Measurements from ENCODE around the gene SLC39A13. TPM values are rescaled to one million over a fixed set of nuclear protein-coding genes. Genes with fewer than 3 reads are reported as not detected.
A peak's percentile ranks its signal among the peaks of the same experiment; 100 is the strongest.

Gene SLC39A13
- total and polyA plus RNA-seq, 2 of the 13 experiments (the other 11 are each of a cell fraction or from before 2014, with no cell fraction given) = 15.3 to 30.5 TPM

DNA sequence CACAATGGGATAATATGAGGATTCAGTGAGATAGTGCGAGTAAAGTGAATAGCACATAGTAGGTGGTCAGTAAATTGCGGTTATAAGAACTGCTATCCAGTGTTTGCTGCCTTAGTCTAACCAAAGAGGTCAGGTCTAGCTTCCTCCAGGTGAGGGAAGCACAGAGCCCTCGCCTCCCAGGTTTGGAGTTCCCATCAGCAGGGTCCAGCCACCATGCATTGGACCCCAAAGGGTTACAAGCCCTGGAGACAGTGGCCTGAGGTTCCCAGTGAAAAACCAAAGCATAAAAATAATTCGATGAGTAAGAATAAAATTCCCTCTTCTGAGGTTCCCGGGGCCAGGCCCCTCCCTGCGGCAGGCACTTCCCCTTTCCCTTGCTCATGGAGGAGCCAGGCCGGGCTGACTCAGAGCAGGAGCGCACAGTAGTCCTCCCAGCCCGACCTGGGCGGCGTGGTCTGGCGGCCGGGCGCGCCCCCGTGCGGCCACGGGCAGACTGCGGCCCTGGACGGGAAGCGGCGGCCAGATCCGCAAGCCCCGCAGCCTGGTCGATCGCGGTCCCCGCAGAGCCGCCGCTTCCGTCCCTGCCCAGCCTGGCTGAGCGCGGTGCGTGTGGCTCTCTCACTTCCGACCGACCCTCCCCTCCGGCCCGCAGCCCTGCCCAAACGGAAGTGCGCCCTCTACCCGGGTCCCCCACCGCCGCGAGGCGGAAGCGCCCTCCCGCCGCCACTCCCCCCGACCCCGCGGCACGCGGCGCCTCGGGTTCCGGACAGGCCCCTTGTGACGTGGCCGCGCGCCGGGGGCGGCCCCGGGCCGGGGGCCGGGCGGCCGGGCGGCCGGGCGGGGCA, at the start of gene SLC39A13 (continued):
- 0 out of 2 replicates have a peak, but pooled peaks have one; percentile 32 for TF ChIP-seq ZNF33A (CRISPR knock-in tag; IDR thresholded peaks at IDR 0.05; ENCODE audit: borderline replicate concordance)
- TF ChIP-seq ZNF589 (CRISPR knock-in tag; conservative IDR thresholded peaks at IDR 0.05) = no peak
- TF ChIP-seq, protein P1, sequence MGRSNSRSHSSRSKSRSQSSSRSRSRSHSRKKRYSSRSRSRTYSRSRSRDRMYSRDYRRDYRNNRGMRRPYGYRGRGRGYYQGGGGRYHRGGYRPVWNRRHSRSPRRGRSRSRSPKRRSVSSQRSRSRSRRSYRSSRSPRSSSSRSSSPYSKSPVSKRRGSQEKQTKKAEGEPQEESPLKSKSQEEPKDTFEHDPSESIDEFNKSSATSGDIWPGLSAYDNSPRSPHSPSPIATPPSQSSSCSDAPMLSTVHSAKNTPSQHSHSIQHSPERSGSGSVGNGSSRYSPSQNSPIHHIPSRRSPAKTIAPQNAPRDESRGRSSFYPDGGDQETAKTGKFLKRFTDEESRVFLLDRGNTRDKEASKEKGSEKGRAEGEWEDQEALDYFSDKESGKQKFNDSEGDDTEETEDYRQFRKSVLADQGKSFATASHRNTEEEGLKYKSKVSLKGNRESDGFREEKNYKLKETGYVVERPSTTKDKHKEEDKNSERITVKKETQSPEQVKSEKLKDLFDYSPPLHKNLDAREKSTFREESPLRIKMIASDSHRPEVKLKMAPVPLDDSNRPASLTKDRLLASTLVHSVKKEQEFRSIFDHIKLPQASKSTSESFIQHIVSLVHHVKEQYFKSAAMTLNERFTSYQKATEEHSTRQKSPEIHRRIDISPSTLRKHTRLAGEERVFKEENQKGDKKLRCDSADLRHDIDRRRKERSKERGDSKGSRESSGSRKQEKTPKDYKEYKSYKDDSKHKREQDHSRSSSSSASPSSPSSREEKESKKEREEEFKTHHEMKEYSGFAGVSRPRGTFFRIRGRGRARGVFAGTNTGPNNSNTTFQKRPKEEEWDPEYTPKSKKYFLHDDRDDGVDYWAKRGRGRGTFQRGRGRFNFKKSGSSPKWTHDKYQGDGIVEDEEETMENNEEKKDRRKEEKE (IDR thresholded peaks at IDR 0.05) = no peak
- TF ChIP-seq NCOR1 (IDR thresholded peaks at IDR 0.05; ENCODE audit: borderline replicate concordance, low read length) = no peak; the same call in 1 of the 2 replicates
- TF ChIP-seq, protein P2, sequence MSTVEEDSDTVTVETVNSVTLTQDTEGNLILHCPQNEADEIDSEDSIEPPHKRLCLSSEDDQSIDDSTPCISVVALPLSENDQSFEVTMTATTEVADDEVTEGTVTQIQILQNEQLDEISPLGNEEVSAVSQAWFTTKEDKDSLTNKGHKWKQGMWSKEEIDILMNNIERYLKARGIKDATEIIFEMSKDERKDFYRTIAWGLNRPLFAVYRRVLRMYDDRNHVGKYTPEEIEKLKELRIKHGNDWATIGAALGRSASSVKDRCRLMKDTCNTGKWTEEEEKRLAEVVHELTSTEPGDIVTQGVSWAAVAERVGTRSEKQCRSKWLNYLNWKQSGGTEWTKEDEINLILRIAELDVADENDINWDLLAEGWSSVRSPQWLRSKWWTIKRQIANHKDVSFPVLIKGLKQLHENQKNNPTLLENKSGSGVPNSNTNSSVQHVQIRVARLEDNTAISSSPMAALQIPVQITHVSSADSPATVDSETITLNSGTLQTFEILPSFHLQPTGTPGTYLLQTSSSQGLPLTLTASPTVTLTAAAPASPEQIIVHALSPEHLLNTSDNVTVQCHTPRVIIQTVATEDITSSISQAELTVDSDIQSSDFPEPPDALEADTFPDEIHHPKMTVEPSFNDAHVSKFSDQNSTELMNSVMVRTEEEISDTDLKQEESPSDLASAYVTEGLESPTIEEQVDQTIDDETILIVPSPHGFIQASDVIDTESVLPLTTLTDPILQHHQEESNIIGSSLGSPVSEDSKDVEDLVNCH (CRISPR knock-in tag; IDR thresholded peaks at IDR 0.05) = 0 out of 2 replicates have a peak, but pooled peaks have one; percentile 29
- TF ChIP-seq ELF3 (CRISPR knock-in tag; IDR thresholded peaks at IDR 0.05) = peak; percentile 77
- 0 out of 2 replicates have a peak, but pooled peaks have one; percentile 68 for TF ChIP-seq CENPT (CRISPR knock-in tag; IDR thresholded peaks at IDR 0.05; ENCODE audit: low read depth)
- TF ChIP-seq, protein P3, sequence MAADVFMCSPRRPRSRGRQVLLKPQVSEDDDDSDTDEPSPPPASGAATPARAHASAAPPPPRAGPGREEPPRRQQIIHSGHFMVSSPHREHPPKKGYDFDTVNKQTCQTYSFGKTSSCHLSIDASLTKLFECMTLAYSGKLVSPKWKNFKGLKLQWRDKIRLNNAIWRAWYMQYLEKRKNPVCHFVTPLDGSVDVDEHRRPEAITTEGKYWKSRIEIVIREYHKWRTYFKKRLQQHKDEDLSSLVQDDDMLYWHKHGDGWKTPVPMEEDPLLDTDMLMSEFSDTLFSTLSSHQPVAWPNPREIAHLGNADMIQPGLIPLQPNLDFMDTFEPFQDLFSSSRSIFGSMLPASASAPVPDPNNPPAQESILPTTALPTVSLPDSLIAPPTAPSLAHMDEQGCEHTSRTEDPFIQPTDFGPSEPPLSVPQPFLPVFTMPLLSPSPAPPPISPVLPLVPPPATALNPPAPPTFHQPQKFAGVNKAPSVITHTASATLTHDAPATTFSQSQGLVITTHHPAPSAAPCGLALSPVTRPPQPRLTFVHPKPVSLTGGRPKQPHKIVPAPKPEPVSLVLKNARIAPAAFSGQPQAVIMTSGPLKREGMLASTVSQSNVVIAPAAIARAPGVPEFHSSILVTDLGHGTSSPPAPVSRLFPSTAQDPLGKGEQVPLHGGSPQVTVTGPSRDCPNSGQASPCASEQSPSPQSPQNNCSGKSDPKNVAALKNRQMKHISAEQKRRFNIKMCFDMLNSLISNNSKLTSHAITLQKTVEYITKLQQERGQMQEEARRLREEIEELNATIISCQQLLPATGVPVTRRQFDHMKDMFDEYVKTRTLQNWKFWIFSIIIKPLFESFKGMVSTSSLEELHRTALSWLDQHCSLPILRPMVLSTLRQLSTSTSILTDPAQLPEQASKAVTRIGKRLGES (CRISPR knock-in tag; IDR thresholded peaks at IDR 0.05; ENCODE audit: borderline replicate concordance) = no peak
- TF ChIP-seq PAWR (CRISPR knock-in tag; IDR thresholded peaks at IDR 0.05; ENCODE audit: borderline replicate concordance) = no peak
- TF ChIP-seq, protein P4, sequence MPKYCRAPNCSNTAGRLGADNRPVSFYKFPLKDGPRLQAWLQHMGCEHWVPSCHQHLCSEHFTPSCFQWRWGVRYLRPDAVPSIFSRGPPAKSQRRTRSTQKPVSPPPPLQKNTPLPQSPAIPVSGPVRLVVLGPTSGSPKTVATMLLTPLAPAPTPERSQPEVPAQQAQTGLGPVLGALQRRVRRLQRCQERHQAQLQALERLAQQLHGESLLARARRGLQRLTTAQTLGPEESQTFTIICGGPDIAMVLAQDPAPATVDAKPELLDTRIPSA (CRISPR knock-in tag; IDR thresholded peaks at IDR 0.05; ENCODE audit: borderline replicate concordance) = peak; percentile 91; the same call in 1 of the 2 replicates
- TF ChIP-seq, protein P5, sequence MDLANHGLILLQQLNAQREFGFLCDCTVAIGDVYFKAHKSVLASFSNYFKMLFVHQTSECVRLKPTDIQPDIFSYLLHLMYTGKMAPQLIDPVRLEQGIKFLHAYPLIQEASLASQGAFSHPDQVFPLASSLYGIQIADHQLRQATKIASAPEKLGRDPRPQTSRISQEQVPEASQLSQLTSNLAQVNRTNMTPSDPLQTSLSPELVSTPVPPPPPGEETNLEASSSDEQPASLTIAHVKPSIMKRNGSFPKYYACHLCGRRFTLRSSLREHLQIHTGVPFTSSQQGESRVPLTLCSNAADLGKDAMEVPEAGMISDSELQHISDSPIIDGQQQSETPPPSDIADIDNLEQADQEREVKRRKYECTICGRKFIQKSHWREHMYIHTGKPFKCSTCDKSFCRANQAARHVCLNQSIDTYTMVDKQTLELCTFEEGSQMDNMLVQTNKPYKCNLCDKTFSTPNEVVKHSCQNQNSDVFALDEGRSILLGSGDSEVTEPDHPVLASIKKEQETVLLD (CRISPR knock-in tag; IDR thresholded peaks at IDR 0.05; ENCODE audit: low read depth) = peak; percentile 100
- TF ChIP-seq ZNF577 (CRISPR knock-in tag; IDR thresholded peaks at IDR 0.05; ENCODE audit: borderline replicate concordance, low read depth) = no peak
- TF ChIP-seq RORA (CRISPR knock-in tag; IDR thresholded peaks at IDR 0.05) = 0 out of 2 replicates have a peak, but pooled peaks have one; percentile 49
- TF ChIP-seq KMT2B (CRISPR knock-in tag; IDR thresholded peaks at IDR 0.05) = peak; percentile 49; the same call in 1 of the 2 replicates
- TF ChIP-seq ZNF562 (CRISPR knock-in tag; IDR thresholded peaks at IDR 0.05; ENCODE audit: borderline replicate concordance) = no peak
- no peak; the same call in 1 of the 2 replicates for TF ChIP-seq ZNF333 (CRISPR knock-in tag; IDR thresholded peaks at IDR 0.05; ENCODE audit: borderline replicate concordance)
- TF ChIP-seq BRD4 (CRISPR knock-in tag; IDR thresholded peaks at IDR 0.05) = no peak
